WTC11 (cell line): ENCODE data around the gene WDR33. TPM values are rescaled to one million over a fixed set of nuclear protein-coding genes. Genes with fewer than 3 reads are reported as not detected.
A peak's percentile ranks its signal among the peaks of the same experiment; 100 is the strongest.

Source experiments
- ATAC-seq: fragments of 200-7000 bp; cut with Tn5 transposase; 2 replicates; pipeline ENCODE4 v1.10.0; 2021; ENCODE audit warnings: mild to moderate bottlenecking, moderate library complexity
- CTCF ChIA-PET: fragments of 300-600 bp; sonication (Branson Sonifier 250); formaldehyde crosslinking; loops from one replicate; lab custom pipeline; 2021; ENCODE audit warnings: antibody characterized with exemption; lab: Charles Lee
- POLR2A ChIA-PET: fragments of 350-600 bp; sonication (Branson Sonifier 250); formaldehyde crosslinking; loops from one replicate; lab custom pipeline; 2021; ENCODE audit warnings: antibody characterized with exemption; lab: Charles Lee
- DNase-seq: peaks from one replicate; pipeline ENCODE4 v3.0.0; 2021; ENCODE audit warnings: low spot score
- H3K27ac Mint-ChIP-seq: 2 replicates; pipeline ENCODE4 v1.8.0; 2021; ENCODE audit warnings: mixed read lengths
- H3K27me3 Mint-ChIP-seq: 2 replicates; pipeline ENCODE4 v1.8.0; 2021; ENCODE audit warnings: low read depth, mild to moderate bottlenecking, moderate library complexity, mixed read lengths
- H3K36me3 Mint-ChIP-seq: 2 replicates; pipeline ENCODE4 v1.8.0; 2021; ENCODE audit warnings: mixed read lengths
- H3K4me1 Mint-ChIP-seq: 2 replicates; pipeline ENCODE4 v1.8.0; 2022; ENCODE audit warnings: mixed read lengths
- H3K4me3 Mint-ChIP-seq: 2 replicates; pipeline ENCODE4 v1.8.0; 2021; ENCODE audit warnings: mild to moderate bottlenecking, moderate library complexity, mixed read lengths
- H3K9me3 Mint-ChIP-seq: 2 replicates; pipeline ENCODE4 v1.8.0; 2021; ENCODE audit warnings: mixed read lengths
- CBFB ChIP-seq: sonication (generic); formaldehyde crosslinking; IDR thresholded peaks from 2 replicates; pipeline ENCODE4 v1.8.1; 2022; ENCODE audit warnings: mild to moderate bottlenecking, low read depth, missing genetic modification reagents
- E2F5 ChIP-seq: sonication (generic); formaldehyde crosslinking; IDR thresholded peaks from 2 replicates; pipeline ENCODE4 v1.8.1; 2022; ENCODE audit warnings: mild to moderate bottlenecking, moderate library complexity, missing genetic modification reagents
- FOXJ3 ChIP-seq: sonication (generic); formaldehyde crosslinking; IDR thresholded peaks from 2 replicates; pipeline ENCODE4 v1.9.0; 2021; ENCODE audit warnings: missing genetic modification reagents, mild to moderate bottlenecking, borderline replicate concordance
- IRF2 ChIP-seq: sonication (generic); formaldehyde crosslinking; IDR thresholded peaks from 2 replicates; pipeline ENCODE4 v1.8.0; 2022; ENCODE audit warnings: low read depth, missing genetic modification reagents, borderline replicate concordance
- JAZF1 ChIP-seq: fragments of 250-450 bp; sonication (Bioruptor Pico); IDR thresholded peaks from 2 replicates; pipeline ENCODE4 v1.9.0; 2021; ENCODE audit warnings: moderate library complexity, mild to moderate bottlenecking, inconsistent platforms
- JUN ChIP-seq: sonication (generic); formaldehyde crosslinking; IDR thresholded peaks from 2 replicates; pipeline ENCODE4 v1.8.0; 2023; ENCODE audit warnings: mild to moderate bottlenecking, missing genetic modification reagents
- KAT7 ChIP-seq: sonication (generic); formaldehyde crosslinking; IDR thresholded peaks from 2 replicates; pipeline ENCODE4 v1.8.1; 2023; ENCODE audit warnings: missing genetic modification reagents, mild to moderate bottlenecking, borderline replicate concordance
- MYBL2 ChIP-seq: sonication (generic); formaldehyde crosslinking; IDR thresholded peaks from 2 replicates; pipeline ENCODE4 v1.8.1; 2023; ENCODE audit warnings: mild to moderate bottlenecking, moderate library complexity, missing genetic modification reagents
- NFATC4 ChIP-seq: fragments of 250-450 bp; sonication (Bioruptor Pico); IDR thresholded peaks from 2 replicates; pipeline ENCODE4 v1.9.0; 2021; ENCODE audit warnings: mild to moderate bottlenecking
- NFYB ChIP-seq: sonication (generic); formaldehyde crosslinking; conservative IDR thresholded peaks from 2 replicates; pipeline ENCODE4 v1.8.0; 2022; ENCODE audit warnings: low read depth, missing genetic modification reagents
- NR3C1 ChIP-seq: sonication (generic); formaldehyde crosslinking; conservative IDR thresholded peaks from 2 replicates; pipeline ENCODE4 v1.8.1; 2023; ENCODE audit warnings: low read depth, mild to moderate bottlenecking, missing genetic modification reagents
- PRDM15 ChIP-seq: sonication (generic); formaldehyde crosslinking; IDR thresholded peaks from 2 replicates; pipeline ENCODE4 v1.8.0; 2022; ENCODE audit warnings: missing genetic modification reagents
- RORB ChIP-seq: fragments of 250-450 bp; sonication (Bioruptor Pico); IDR thresholded peaks from 2 replicates; pipeline ENCODE4 v1.9.0; 2021; ENCODE audit warnings: mild to moderate bottlenecking
- ZNF317 ChIP-seq: sonication (generic); formaldehyde crosslinking; IDR thresholded peaks from 2 replicates; pipeline ENCODE4 v1.8.1; 2023; ENCODE audit warnings: low read depth, mild to moderate bottlenecking, moderate library complexity, missing genetic modification reagents, borderline replicate concordance
- total RNA-seq: library from RNA; stranded (reverse); gene quantifications from 3 replicates; pipeline ENCODE4 v1.2.3, GENCODE V29; 2021
- TF ChIP-seq, protein P1 (sequence below): sonication (generic); formaldehyde crosslinking; IDR thresholded peaks from 2 replicates; pipeline ENCODE4 v1.8.0; 2023; ENCODE audit warnings: missing genetic modification reagents, mild to moderate bottlenecking, borderline replicate concordance
- TF ChIP-seq, protein P2 (sequence below): sonication (generic); formaldehyde crosslinking; conservative IDR thresholded peaks from 2 replicates; pipeline ENCODE4 v1.8.1; 2023; ENCODE audit warnings: mild to moderate bottlenecking, low read depth, missing genetic modification reagents, moderate library complexity
- TF ChIP-seq, protein P3 (sequence below): sonication (generic); formaldehyde crosslinking; IDR thresholded peaks from 2 replicates; pipeline ENCODE4 v1.8.0; 2023; ENCODE audit warnings: mild to moderate bottlenecking, missing genetic modification reagents
- TF ChIP-seq, protein P4 (sequence below): fragments of 250-450 bp; sonication (Bioruptor Pico); conservative IDR thresholded peaks from 2 replicates; pipeline ENCODE4 v1.9.0; 2021; ENCODE audit warnings: mild to moderate bottlenecking

Gene WDR33
- total RNA-seq, 1 experiment from 2014 or later, result 67.1 TPM

DNA sequence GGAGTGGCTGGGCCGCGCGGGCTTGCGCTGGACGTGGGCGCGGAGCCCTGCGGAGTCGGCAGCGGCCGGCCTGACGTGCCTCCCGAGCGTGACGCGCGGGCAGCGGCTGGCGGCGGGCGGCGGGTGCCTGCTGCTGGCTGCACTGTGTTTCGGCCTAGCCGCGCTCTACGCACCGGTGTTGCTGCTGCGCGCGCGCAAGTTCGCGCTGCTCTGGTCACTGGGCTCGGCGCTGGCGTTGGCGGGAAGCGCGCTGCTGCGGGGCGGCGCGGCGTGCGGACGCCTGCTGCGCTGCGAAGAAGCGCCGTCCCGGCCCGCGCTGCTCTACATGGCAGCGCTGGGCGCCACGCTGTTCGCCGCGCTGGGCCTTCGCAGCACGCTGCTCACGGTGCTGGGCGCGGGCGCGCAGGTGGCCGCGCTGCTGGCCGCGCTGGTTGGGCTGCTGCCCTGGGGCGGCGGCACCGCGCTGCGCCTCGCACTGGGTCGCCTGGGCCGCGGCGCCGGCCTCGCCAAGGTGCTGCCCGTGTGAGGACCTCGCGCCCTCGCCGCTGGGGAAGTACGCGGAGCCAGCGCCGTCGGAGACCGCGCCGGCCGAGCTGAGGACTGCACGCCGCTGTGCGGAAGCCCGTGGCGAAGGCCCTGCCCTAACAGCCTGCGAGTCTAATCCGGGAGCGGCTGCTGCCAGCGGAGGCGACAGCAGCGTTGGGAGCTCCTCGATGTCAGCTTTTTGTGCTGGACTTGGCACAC is 109.1 kb downstream of the WDR33 start (continued):
- TF ChIP-seq, protein P1, sequence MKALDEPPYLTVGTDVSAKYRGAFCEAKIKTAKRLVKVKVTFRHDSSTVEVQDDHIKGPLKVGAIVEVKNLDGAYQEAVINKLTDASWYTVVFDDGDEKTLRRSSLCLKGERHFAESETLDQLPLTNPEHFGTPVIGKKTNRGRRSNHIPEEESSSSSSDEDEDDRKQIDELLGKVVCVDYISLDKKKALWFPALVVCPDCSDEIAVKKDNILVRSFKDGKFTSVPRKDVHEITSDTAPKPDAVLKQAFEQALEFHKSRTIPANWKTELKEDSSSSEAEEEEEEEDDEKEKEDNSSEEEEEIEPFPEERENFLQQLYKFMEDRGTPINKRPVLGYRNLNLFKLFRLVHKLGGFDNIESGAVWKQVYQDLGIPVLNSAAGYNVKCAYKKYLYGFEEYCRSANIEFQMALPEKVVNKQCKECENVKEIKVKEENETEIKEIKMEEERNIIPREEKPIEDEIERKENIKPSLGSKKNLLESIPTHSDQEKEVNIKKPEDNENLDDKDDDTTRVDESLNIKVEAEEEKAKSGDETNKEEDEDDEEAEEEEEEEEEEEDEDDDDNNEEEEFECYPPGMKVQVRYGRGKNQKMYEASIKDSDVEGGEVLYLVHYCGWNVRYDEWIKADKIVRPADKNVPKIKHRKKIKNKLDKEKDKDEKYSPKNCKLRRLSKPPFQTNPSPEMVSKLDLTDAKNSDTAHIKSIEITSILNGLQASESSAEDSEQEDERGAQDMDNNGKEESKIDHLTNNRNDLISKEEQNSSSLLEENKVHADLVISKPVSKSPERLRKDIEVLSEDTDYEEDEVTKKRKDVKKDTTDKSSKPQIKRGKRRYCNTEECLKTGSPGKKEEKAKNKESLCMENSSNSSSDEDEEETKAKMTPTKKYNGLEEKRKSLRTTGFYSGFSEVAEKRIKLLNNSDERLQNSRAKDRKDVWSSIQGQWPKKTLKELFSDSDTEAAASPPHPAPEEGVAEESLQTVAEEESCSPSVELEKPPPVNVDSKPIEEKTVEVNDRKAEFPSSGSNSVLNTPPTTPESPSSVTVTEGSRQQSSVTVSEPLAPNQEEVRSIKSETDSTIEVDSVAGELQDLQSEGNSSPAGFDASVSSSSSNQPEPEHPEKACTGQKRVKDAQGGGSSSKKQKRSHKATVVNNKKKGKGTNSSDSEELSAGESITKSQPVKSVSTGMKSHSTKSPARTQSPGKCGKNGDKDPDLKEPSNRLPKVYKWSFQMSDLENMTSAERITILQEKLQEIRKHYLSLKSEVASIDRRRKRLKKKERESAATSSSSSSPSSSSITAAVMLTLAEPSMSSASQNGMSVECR (CRISPR knock-in tag), result no peak; the same call in 1 of the 2 replicates
- TF ChIP-seq, protein P2, sequence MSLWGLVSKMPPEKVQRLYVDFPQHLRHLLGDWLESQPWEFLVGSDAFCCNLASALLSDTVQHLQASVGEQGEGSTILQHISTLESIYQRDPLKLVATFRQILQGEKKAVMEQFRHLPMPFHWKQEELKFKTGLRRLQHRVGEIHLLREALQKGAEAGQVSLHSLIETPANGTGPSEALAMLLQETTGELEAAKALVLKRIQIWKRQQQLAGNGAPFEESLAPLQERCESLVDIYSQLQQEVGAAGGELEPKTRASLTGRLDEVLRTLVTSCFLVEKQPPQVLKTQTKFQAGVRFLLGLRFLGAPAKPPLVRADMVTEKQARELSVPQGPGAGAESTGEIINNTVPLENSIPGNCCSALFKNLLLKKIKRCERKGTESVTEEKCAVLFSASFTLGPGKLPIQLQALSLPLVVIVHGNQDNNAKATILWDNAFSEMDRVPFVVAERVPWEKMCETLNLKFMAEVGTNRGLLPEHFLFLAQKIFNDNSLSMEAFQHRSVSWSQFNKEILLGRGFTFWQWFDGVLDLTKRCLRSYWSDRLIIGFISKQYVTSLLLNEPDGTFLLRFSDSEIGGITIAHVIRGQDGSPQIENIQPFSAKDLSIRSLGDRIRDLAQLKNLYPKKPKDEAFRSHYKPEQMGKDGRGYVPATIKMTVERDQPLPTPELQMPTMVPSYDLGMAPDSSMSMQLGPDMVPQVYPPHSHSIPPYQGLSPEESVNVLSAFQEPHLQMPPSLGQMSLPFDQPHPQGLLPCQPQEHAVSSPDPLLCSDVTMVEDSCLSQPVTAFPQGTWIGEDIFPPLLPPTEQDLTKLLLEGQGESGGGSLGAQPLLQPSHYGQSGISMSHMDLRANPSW (CRISPR knock-in tag), result no peak
- TF ChIP-seq KAT7 (CRISPR knock-in tag) (peak; percentile 89), JUN (CRISPR knock-in tag) (no peak; the same call in 1 of the 2 replicates), PRDM15 (CRISPR knock-in tag) (no peak; the same call in 1 of the 2 replicates), MYBL2 (no peak), ZNF317 (CRISPR knock-in tag) (no peak), RORB (CRISPR knock-in tag) (no peak), JAZF1 (CRISPR knock-in tag) (no peak), CBFB (CRISPR knock-in tag) (peak; percentile 88; the same call in 1 of the 2 replicates)

- ChIA-PET CTCF (interaction anchor here (4.7 kb wide), 1 partner anchor 110 kb away, joined by 35 read pairs; no protein-coding TSS in a partner anchor), POLR2A (interaction anchor here (0.5 to 2.0 kb wide), 4 partner anchors 26 to 429 kb away, joined by 3 to 6 read pairs (median 5); partner anchors contain the start of genes IWS1 and LIMS2)
- peak within 1 kb of the TSS; percentile 97 for H3K27ac Mint-ChIP-seq
- H3K27me3 Mint-ChIP-seq, result peaks cover 36% of the 10 kb centered on the region
- peak; percentile 89 for DNase-seq
- ATAC-seq, result peak; percentile 79
- H3K9me3 Mint-ChIP-seq, result no peaks in the 10 kb centered on the region
- peak within 1 kb of the TSS; percentile 87 for H3K4me3 Mint-ChIP-seq
- peaks cover 15% of the 10 kb centered on the region for H3K36me3 Mint-ChIP-seq
- peaks cover 28% of the 10 kb centered on the region for H3K4me1 Mint-ChIP-seq
- TF ChIP-seq NFATC4, result no peak
- no peak for TF ChIP-seq NR3C1
- TF ChIP-seq, protein P3, sequence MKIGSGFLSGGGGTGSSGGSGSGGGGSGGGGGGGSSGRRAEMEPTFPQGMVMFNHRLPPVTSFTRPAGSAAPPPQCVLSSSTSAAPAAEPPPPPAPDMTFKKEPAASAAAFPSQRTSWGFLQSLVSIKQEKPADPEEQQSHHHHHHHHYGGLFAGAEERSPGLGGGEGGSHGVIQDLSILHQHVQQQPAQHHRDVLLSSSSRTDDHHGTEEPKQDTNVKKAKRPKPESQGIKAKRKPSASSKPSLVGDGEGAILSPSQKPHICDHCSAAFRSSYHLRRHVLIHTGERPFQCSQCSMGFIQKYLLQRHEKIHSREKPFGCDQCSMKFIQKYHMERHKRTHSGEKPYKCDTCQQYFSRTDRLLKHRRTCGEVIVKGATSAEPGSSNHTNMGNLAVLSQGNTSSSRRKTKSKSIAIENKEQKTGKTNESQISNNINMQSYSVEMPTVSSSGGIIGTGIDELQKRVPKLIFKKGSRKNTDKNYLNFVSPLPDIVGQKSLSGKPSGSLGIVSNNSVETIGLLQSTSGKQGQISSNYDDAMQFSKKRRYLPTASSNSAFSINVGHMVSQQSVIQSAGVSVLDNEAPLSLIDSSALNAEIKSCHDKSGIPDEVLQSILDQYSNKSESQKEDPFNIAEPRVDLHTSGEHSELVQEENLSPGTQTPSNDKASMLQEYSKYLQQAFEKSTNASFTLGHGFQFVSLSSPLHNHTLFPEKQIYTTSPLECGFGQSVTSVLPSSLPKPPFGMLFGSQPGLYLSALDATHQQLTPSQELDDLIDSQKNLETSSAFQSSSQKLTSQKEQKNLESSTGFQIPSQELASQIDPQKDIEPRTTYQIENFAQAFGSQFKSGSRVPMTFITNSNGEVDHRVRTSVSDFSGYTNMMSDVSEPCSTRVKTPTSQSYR (CRISPR knock-in tag), result no peak
- no peak for TF ChIP-seq FOXJ3 (CRISPR knock-in tag)
- peak; percentile 65; the same call in 1 of the 2 replicates for TF ChIP-seq NFYB
- TF ChIP-seq IRF2 (CRISPR knock-in tag), result no peak
- TF ChIP-seq, protein P4, sequence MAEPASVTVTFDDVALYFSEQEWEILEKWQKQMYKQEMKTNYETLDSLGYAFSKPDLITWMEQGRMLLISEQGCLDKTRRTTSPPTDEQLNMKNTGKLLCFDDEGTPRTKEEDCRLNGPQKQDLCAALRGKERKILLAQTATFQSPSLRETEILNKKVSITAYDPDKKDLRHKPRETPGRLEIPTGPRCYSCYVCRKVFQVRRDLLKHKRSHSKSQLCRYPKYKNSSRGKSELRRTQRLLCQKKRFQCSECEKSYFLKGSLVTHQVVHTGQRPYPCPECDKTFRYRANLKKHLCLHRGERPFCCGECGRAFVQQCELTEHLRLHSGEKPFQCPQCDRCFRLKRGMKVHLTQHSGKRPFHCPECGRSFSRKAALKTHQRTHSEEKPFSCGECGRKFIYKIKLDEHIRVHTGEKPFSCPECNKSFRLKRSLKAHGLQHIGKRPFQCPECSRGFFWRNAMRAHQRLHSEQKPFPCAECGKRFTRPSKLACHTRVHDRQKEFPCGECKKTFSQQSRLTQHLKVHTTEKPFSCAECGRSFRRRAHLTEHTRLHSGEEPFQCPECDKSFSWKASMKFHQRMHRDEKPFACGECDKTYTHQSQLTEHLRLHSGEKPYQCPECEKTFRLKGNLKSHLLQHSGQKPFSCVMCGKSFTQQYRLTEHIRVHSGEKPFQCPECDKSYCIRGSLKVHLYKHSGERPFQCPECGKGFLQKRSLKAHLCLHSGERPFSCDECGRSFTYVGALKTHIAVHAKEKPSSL (CRISPR knock-in tag), result no peak
- TF ChIP-seq E2F5 (CRISPR knock-in tag), result no peak; the same call in 1 of the 2 replicates
Observed at GRCh38 chr2:127701193-127701650, 109.7 kb downstream of the WDR33 start, which contains the start of gene SFT2D3. SFT2D3 (plus strand) TSS chr2:127701497; CDS start chr2:127701529, 32 bp downstream.
